GM12873 (cell line): ENCODE measurements around the gene CNTN4.

ENCODE experiments used
- TF ChIP-seq, protein P1 (sequence below): IDR thresholded peaks from 2 replicates; pipeline ENCODE4 v1.5.1; 2012; ENCODE audit warnings: low read depth, mild to moderate bottlenecking, moderate library complexity, low read length, control low read depth; ENCODE audit not compliant: insufficient read depth; ENCODE audit errors: missing control alignments

Gene CNTN4

GRCh38 chr3:2525968-2526367 is 427.3 kb downstream of the CNTN4 start:
- TF ChIP-seq, protein P1, sequence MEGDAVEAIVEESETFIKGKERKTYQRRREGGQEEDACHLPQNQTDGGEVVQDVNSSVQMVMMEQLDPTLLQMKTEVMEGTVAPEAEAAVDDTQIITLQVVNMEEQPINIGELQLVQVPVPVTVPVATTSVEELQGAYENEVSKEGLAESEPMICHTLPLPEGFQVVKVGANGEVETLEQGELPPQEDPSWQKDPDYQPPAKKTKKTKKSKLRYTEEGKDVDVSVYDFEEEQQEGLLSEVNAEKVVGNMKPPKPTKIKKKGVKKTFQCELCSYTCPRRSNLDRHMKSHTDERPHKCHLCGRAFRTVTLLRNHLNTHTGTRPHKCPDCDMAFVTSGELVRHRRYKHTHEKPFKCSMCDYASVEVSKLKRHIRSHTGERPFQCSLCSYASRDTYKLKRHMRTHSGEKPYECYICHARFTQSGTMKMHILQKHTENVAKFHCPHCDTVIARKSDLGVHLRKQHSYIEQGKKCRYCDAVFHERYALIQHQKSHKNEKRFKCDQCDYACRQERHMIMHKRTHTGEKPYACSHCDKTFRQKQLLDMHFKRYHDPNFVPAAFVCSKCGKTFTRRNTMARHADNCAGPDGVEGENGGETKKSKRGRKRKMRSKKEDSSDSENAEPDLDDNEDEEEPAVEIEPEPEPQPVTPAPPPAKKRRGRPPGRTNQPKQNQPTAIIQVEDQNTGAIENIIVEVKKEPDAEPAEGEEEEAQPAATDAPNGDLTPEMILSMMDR: no peak

DNA sequence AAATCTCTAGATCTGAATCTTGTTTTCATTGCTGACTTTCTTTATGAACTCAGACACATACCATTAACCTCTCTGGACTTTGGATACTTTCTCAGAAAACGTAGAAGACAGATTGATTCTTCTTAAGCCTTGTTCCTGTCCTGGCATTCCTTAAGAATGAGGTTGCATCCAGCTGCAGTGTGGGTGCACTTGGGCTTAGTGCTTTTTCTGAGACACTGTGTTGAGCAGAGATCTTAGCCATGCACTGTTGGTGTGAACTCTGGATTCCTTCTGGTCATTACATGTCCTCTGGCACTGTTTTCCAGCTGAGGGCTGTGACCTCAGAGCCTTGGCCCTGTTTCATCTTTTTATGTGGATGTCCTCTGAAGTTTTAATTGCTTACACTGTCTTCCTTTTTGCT is 428.3 kb downstream of the CNTN4 start:
- TF ChIP-seq, protein P1: no peak

DNA sequence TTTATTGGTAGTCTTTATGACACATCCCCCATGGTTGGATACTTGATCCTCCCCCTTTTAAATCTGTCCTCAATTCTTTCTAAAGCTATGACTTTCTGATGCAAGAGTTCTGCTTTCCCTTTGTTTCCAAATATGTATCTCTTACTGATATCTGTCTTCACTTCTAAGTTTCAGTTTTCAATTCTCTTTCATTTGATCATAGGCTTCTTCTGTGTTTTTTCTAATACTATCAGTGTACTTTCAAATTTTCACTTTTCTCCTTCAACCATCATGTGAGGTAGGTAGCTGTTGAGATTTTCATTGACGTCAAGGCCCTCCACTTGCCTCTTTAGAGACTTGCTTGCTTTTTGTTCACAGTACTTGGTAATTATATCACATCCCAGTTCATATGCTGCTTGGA is 436.5 kb downstream of the CNTN4 start:
- TF ChIP-seq, protein P1: no peak

GRCh38 chr3:2536575-2536974 is 437.9 kb downstream of the CNTN4 start:
- TF ChIP-seq, protein P1: no peak

DNA sequence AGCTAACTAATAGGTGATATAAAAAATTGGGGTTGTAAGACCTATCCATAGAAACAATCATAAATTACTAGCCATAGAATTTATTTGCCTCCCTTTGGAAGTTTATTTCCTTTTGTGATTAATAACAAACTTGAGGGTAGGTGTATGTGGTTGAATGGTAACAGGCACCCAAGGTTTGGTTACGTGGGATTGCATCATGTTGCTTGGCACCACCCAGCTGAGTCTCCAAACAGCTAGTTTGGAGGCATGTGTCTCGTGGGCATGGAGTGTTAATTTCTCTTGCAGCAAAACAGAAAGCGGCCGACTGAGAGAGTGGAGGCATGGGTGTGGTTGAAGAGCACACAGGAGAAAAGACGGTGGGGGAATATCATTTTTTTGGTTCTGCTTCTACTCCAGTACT is 441.4 kb downstream of the CNTN4 start:
- TF ChIP-seq, protein P1: no peak

GRCh38 chr3:2543247-2543646 is 444.6 kb downstream of the CNTN4 start:
- TF ChIP-seq, protein P1: no peak

GRCh38 chr3:2544212-2544611 is 445.5 kb downstream of the CNTN4 start:
- TF ChIP-seq, protein P1: no peak

GRCh38 chr3:2544718-2545117 is 446.1 kb downstream of the CNTN4 start:
- TF ChIP-seq, protein P1: no peak
